KMS-11 (cell line): ENCODE measurements around the gene TSR3.

Experiments used
- H2AFZ ChIP-seq: fragments of 200-600 bp; sonication (generic); 2 replicates; pipeline ENCODE4 v1.6.1; 2016; ENCODE audit warnings: antibody characterized with exemption, mixed run types, low read depth
- H3K27ac ChIP-seq: fragments of 200-600 bp; sonication (generic); 2 replicates; pipeline ENCODE4 v1.6.1; 2016; ENCODE audit warnings: mild to moderate bottlenecking, mixed run types
- H3K27me3 ChIP-seq: fragments of 200-600 bp; sonication (generic); 2 replicates; pipeline ENCODE4 v1.6.1; 2017; ENCODE audit warnings: mild to moderate bottlenecking, low read depth, mixed run types, moderate library complexity; ENCODE audit not compliant: insufficient read depth
- H3K36me3 ChIP-seq: fragments of 200-600 bp; sonication (generic); 2 replicates; pipeline ENCODE4 v1.6.1; 2017; ENCODE audit warnings: mild to moderate bottlenecking, mixed run types; ENCODE audit not compliant: insufficient read depth
- H3K4me1 ChIP-seq: fragments of 200-600 bp; sonication (generic); 2 replicates; pipeline ENCODE4 v1.6.1; 2016; ENCODE audit warnings: mild to moderate bottlenecking, low read depth, mixed run types; ENCODE audit not compliant: poor library complexity, severe bottlenecking
- H3K4me2 ChIP-seq: fragments of 200-600 bp; sonication (generic); 2 replicates; pipeline ENCODE4 v1.7.0; 2016; ENCODE audit warnings: mild to moderate bottlenecking, mixed run types
- H3K4me3 ChIP-seq: fragments of 200-600 bp; sonication (generic); IDR thresholded peaks from 2 replicates; pipeline ENCODE4 v1.6.1; 2017; ENCODE audit warnings: low read depth, low read length, mixed read lengths; ENCODE audit not compliant: insufficient read depth
- H3K79me2 ChIP-seq: fragments of 200-600 bp; sonication (generic); 2 replicates; pipeline ENCODE4 v1.6.1; 2016; ENCODE audit warnings: low read depth, mixed run types; ENCODE audit not compliant: insufficient read depth
- H3K9ac ChIP-seq: fragments of 200-600 bp; sonication (generic); 2 replicates; pipeline ENCODE4 v1.6.1; 2016; ENCODE audit warnings: mild to moderate bottlenecking, mixed run types
- H4K20me1 ChIP-seq: fragments of 200-600 bp; sonication (generic); 2 replicates; pipeline ENCODE4 v1.6.1; 2016; ENCODE audit warnings: mild to moderate bottlenecking, mixed run types; ENCODE audit not compliant: insufficient read depth
- CTCF ChIP-seq: fragments of 200-600 bp; sonication (generic); conservative IDR thresholded peaks from 2 replicates; pipeline ENCODE4 v1.6.1; 2017; ENCODE audit warnings: low read depth, mild to moderate bottlenecking, antibody characterized with exemption, low read length, moderate library complexity, mixed read lengths

Gene TSR3

DNA sequence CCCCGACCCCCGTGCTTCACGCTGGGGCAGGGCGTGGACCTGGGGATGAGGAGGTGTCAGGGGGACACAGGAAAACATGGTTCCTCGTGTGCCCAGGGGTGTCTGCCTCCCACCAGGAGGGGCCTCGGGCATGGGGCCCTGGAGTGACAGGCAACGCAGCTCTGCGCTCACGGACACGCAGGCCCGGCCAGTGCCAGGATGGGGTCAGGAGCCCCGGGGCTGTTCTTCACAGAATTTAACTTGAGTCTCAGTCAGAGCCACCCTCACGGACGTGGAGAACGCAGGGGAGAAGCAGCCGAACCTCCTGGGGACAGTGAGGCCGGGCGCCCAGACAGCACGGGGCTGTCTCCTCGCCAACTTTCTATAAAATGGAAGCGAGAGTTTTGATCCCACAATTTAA, 46.1 kb upstream of the TSR3 start:
- no peak overlapping the region for H3K4me2 ChIP-seq
- no peak overlapping the region for H3K27ac ChIP-seq
- no peak for TF ChIP-seq CTCF
- no peaks in the 10 kb centered on the region for H3K36me3 ChIP-seq
- no peaks in the 10 kb centered on the region for H4K20me1 ChIP-seq
- no peak overlapping the region for H3K4me3 ChIP-seq
- H3K4me1 ChIP-seq = no peaks in the 10 kb centered on the region
- H3K9ac ChIP-seq = no peak overlapping the region
- H3K79me2 ChIP-seq = no peaks in the 10 kb centered on the region; the same call in 1 of the 2 replicates
- H3K27me3 ChIP-seq = no peaks in the 10 kb centered on the region
- no peak overlapping the region for H2AFZ ChIP-seq

DNA sequence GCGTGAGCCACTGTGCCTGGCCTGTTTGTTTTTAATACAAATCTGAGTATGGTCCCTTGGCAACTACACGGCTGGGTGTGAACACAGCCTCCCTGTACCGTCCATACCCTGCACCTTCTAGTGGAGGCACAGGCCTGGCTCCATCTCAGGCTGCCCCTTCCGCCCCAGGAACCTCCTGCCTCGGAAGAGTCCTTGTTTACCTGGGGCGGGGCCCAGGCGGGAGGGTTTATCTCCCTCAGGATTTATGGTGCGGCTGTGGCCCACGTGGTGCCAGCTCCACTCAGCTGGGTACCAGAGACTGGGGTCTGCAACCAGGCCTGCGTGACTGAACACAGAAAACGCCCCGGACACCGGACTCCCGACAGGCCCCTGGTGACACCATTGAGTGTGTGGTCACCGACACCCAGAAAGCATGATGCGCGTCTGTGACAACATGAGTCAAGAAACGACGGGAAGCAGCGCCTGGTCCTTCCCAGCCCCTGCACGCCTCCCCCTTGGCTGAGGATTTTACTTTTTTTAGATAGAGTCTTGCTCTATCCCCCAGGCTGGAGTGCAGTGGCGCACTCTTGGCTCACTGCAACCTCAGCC, 43.9 kb upstream of the TSR3 start:
- no peak for TF ChIP-seq CTCF
- Histone ChIP-seq H4K20me1 (no peaks in the 10 kb centered on the region), H3K27me3 (no peaks in the 10 kb centered on the region), H3K9ac (no peak overlapping the region), H3K4me2 (no peak overlapping the region), H3K79me2 (no peaks in the 10 kb centered on the region), H3K4me1 (no peaks in the 10 kb centered on the region), H3K4me3 (no peak overlapping the region), H3K36me3 (no peaks in the 10 kb centered on the region), H3K27ac (no peak overlapping the region), H2AFZ (no peak overlapping the region)

DNA sequence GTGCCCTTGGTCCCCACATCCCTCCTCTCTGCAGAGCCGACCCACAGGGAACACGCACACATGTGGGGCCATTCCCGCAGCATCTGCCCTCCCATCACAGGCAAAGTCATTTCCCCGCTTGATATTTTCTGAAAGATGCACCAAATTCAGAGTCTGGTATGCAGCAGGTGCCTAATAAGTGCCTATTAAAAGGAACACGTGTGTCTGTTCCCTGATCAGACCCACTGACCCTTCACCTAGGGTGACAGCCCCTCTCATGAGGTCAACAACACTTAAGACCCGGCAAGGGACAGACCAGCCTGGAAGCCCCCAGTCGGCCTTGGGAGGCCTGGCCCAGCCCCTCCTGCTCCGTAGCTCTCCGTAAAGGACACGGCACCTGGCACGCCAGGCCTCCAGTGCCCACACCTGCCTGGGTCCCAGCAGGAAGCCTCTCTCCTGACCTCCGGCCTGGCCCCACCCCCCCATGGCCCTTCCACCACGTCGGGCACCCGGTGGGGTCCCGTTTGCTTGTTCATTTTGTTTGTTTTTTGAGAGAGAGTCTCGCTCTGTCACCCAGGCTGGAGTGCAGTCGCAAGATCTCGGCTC, 42.8 kb upstream of the TSR3 start:
- H3K36me3 ChIP-seq = no peaks in the 10 kb centered on the region
- H3K79me2 ChIP-seq = no peaks in the 10 kb centered on the region
- no peaks in the 10 kb centered on the region for H4K20me1 ChIP-seq
- H3K4me1 ChIP-seq = no peaks in the 10 kb centered on the region
- no peak for TF ChIP-seq CTCF
- no peak overlapping the region for H2AFZ ChIP-seq
- H3K9ac ChIP-seq = no peak overlapping the region
- no peak overlapping the region for H3K27ac ChIP-seq
- H3K4me2 ChIP-seq = no peak overlapping the region
- no peak overlapping the region for H3K4me3 ChIP-seq
- H3K27me3 ChIP-seq = no peaks in the 10 kb centered on the region

DNA sequence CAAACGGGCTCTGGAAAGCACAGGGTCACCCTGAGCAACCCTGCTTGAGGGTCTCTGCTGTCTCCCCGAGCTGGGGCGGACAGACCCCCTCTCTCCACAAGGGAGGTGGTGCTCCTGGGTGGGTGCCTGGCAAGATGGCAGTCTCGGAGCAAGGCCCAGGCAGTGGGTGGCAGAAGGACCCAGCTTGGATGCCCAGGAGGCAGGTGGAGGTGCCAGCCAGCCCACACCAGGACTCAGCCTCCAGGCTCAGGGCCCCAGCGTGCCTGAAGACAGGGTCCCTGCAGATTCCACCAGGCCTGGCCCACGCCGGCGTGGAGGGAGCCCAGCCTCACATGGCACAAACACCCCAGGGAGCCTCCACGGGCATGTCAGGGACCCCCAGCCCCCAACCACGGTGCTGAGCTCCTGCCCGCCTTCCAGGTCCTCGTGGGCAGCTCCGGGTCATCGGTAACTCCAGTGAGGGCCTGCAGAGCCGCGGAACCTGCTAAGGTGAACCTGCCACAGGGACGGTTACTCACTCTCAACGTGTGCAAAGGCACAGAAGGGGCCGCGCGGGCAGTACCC, 42.0 kb upstream of the TSR3 start:
- H3K4me2 ChIP-seq = no peak overlapping the region
- no peaks in the 10 kb centered on the region for H4K20me1 ChIP-seq
- no peak overlapping the region for H3K9ac ChIP-seq
- H3K27ac ChIP-seq = no peak overlapping the region
- H3K79me2 ChIP-seq = no peaks in the 10 kb centered on the region
- no peak overlapping the region for H3K4me3 ChIP-seq
- H3K27me3 ChIP-seq = no peaks in the 10 kb centered on the region
- TF ChIP-seq CTCF = no peak
- no peaks in the 10 kb centered on the region for H3K36me3 ChIP-seq
- H2AFZ ChIP-seq = no peak overlapping the region
- no peaks in the 10 kb centered on the region for H3K4me1 ChIP-seq
